ENCODE data around the gene MACROD2.

GRCh38 chr20:15913391-15914025 lies 1918.2 kb downstream of the MACROD2 start:
- TF ChIP-seq CTCF (IDR thresholded peaks at IDR 0.05) (no peak), POLR2A (IDR thresholded peaks at IDR 0.05) (no peak)

All from tibial nerve (tissue), 3 donors.